DMS153 (cell line): ENCODE data around the gene DAPK2.
"Not testable (repeated sequence)": the region's sequence is repeated elsewhere in the genome, so short reads cannot be mapped to it uniquely, and the experiment has no call there.

Source experiments
- DNase-seq: peaks from one replicate; lab custom pipeline; 2025; lab: John Stamatoyannopoulos, UW

Gene DAPK2

DNA sequence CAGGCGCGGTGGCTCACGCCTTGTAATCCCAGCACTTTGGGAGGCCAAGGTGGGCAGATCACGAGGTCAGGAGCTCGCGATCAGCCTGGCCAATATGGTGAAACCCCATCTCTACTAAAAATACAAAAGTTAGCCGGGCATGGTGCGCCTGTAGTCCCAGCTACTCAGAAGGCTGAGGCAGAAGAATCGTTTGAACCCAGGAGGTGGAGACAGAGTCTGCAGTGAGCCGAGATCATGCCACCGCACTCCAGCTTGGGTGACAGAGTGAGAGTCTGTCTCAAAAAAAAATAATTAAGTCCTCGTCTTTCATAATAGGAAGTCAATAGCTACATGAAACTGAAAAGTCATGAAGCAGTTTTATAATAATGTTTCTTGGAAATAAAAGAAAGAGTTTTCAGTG, 7.4 kb upstream of the DAPK2 start:
- not testable (repeated sequence) for DNase-seq

DNA sequence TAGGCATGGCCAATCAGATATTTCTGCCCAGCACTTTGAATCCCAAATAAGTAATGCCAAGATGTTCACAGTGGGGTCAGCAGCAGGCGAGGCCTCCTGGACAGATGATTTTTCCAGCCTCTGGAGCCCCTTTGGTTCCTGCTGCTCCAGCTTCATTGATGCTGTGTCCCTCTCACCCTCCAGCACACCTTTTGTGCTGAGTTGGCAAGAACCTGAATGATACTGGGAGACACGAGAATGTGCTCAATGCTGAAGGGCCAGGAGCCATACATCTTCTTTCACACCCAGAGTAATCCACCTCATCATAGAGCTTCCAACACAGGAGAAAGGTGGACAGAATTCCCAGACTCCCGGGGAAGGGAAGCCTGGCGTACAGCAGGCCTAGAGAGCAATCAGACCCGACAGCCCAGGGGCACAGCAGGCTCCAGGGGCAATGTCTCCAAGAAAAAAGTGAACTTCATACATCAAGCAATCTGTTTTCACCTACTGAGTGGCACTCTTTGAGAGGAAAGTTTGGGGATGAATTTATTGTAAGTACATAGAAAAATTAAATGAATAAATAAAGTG, 6.7 kb upstream of the DAPK2 start:
- no peak for DNase-seq

DNA sequence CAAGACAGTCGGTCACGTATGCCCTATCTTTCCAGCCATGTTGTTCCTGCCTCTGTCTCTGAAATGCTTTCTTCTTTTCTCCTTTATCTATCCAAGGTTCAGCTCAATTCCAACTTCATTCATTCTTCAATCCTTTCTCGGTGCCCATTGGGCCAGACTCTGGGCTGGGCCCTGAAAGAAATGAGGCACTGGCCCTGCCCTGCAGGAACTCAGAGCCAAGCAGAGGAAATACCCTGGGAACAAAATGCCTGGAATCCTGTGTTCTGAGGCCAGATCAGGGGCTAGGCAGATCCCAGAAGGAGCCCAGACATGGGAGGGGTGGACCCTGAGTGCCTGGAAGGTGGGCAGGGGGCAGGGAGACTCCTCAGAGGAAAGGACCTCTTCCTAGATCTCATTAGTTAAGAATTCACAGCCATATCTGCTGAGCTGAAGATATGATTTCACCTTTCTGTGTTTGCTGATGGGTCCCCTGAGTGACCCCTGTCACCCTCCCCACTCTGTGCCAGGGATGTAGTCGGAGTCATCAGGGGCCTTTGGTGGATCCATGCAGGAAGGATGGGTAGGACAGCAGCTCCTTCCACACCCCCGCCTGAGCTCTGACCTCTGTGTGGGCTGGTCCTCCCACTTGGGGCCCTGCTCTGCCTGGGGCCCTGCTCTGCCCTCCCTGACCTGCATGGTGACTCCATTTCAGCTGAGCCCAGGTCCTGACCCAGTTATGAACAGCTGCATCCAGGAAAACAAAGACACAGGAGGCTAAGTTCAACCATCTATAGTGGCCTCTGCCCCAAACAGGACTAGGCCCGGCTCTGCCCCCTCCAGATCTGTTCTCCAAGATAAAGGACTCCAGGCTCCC, 5.3 kb upstream of the DAPK2 start:
- no peak for DNase-seq

DNA sequence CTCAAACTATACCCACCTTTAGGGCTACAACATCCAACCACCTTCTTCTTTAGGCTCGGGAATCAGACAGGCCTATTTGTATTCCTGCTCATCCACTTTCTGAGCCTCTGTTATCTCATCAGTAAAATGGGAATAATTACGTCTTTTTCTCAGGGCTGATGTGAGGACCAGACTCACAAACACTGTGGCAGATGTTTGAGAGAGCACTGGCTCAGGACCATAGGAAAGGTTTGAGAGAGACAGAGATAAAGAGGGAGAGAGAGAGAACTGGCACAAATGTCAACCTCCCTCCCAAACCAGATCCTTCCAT, 4.8 kb upstream of the DAPK2 start:
- no peak for DNase-seq

DNA sequence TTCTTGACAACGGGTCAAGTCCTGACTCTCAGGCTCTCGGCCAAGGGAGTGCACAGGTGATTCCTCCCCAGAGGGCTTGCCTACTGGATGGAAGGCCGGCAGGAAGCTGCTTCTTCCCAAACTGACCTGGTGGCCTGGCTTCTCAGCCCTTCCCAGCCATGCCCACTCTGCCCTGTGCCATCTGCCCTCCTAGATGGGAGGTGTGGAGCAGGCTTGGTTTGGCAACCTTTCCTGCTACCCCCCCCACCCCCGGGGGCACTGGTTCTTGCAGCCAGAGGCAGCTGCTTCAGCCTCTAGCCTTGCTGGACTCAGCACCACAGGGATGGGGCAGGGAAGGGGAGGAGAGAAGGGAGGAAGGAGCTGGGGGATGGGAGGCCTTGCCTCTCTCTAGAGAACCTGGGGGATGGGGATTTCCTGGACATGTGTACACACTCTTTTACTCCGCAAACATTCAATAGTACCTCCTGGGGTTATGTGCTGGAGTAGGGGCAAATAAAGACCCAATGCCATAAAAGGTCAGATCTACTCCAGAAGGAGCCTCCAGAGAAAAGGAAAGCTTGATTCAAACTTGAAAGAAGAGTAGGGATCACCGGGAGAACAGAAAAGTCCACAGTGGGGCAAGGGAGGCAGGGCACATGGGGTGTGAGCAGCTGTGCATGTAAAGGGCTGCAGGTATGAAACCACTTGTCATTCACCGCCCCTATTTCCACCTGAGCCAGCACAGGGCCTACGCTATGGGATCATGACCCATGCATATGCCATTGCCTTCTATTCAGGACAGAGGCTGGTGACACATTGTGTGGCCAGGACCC, 4.2 kb upstream of the DAPK2 start:
- DNase-seq, result peak; percentile 80

DNA sequence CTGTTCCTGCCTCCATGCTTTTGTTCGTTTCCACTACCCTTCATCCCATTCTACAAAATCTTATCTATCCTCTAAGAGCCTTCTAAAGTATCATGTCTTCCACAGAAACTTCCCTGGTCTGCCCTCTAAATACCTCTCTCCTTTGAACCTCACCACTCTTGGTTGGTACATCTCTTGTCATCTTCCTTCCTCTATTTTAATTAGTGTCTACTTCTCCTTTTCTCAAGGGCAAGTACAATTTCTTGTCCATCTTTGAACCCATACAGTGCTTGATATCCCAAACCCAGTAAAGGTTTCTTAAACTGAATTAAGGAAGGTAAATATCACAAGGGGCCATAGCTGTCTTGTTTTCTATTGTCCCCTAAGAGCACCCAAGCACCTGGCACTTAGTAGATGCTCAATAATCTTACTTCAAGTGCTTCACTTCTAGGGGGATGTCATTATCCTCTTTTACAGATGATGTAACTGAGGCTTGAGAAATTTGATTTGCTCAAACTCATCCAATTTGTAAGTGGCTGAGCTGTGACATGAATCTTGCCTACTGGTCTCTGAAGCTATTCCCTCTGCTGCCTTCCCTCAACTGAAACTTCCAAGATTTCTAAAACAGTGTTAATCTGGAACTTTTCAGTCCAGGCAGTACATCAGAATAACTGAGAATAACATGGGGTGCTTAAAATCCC, 2.6 kb upstream of the DAPK2 start:
- DNase-seq, result no peak

DNA sequence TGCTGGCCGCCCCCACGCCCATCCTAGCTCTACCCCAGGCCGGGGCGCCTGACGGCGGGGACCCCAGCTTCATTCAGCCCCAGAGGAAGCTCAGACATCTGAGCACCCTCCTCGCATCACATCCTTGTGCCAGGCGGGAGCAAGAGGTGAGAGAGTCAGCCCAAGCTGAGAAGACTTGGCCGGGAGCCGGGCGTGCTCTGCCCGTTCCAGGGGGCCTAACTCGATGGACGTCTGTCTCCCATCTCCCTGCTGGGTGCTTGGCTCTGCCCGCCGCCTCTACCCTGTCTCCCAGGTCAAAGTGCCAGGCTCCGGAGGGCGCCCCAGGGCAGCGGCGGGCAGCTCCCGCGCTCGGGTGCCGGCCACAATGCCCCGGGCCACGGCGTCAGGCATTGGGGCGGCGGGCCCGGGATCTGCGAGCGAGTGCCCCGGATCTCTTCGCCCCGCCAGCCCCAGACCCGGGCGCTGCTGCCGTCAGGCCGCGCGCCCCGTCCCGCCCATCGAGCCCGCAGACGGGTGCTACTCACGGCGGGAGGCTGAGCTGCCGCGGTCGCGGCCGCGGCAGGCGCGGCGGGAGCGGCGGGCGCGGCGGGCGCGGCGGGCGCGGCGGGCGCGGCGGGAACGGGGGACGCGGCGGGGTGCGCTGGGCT, 388 bp downstream of the DAPK2 start:
- DNase-seq, result no peak

DNA sequence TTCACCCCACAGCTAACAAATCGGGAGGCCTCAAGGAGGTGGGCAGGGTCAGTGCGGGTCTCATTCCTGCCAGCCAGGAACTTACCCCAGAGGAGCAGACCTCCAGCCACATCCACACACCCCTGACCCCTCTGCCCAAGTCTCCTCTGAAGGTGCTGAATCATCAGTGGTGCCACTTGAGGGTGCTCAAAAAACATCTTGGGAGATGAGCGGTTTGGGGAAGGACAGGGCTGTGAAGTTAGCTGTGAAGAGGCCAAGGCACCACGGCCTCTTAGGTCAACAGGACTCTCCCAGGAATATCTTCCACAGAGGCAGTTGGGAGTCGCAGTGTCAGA, 1.2 kb downstream of the DAPK2 start:
- DNase-seq, result no peak

DNA sequence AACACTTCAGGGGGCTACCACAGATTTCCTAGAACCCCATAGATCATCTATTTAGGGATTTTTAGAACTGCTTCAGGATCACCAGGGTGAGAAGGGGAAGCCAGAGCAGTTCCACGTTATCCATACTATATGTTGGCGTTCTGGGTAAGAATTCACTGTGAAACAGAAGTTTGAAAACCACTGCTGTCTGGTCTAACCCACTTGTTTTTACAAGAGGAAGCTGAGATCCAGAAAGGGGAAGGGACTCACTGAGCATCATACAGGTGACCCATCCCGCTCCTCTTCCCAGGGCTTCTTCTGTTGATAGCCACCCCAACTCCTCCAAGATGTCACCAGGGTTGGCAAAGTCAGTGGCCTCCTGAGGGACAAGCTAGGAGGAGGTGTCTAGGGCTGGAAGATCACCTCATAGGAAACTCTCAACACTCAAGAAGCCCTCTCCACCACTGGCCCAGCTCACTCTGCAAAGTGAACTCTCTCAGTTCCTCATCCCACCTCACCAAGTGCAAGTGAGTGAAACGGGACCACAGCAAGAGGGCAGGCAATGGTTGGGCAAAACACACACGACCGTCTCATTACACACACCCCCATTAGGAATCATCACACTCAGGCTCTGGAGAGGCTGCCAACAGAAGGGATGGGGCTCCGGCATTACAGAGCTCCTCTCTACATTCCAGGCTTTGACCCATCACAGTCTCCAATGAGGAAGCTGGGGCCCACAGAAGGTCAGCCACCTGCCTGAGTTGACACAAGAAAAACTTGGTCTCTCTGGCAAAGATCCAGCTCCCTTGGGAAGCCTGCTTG, 1.8 kb downstream of the DAPK2 start:
- DNase-seq, result no peak

DNA sequence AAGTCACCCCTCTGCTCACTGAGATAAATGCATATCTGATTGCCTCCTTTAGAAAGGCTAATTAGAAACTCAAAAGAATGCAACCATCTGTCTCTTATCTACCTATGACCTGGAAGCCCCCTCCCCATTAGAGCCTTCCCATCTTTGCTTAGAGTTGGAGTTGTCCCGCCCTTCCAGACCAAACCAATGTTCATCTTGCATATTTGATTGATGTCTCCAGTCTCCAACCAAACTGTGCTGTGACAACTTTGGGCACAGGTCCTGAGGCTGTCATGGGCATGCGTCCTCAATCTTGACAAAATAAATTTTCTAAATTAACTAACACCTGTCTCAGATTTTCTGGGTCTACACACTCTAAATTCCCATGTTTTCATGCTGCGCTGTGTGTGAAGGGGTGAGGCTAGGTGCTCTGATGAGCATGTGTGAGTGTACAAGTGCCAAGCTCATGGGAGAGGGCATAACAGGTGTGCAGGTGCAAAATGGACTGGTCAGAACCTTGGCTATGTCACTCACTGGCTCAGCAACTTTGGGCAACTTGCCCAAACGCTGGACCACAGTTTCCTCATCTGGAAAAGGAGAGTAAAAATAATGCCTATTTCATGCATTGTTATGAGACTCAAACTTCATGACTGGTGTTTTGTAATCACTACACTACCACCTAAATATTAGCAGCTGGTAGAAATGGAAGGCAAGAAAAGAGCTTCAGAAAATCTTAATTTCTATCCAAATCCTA, 7.2 kb downstream of the DAPK2 start:
- no peak for DNase-seq

DNA sequence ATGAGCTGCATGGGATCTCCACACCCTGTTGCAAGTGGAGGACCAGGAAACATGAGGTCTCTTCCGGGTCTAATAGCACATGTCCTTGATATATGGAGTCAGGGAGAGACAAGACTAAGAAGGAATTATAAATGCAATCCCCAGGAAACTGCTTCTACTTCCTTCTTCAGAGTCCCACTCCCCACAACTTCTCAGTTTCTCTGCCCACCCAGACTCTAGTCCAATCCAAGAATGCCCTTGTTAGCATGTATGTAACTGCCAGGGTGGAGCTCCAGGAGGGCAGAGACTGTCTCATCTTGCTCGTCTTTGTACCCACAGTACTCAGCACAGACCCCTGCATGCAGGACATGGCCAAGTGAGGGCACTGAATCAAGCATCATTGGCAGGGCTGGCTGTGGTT, 8.3 kb downstream of the DAPK2 start:
- no peak for DNase-seq

DNA sequence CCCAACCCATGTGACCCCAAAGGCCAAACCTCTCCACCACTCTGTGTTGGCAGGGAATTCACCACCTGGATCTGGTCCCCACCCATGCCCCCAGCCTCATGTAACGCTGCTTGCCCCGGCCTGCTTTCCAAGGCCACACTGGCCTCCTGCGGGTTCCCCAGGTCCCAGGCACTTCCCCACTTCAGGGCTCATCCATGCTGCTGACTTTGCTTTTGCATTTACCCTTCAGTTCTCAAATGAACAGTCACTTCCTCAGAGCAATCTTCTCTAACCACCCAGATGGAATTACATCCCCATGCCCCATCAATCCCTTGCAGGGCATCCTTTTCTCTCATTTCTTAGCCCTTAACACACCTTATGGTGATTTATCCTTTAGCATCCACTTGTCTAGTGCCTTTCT, 9.2 kb downstream of the DAPK2 start:
- DNase-seq, result no peak

DNA sequence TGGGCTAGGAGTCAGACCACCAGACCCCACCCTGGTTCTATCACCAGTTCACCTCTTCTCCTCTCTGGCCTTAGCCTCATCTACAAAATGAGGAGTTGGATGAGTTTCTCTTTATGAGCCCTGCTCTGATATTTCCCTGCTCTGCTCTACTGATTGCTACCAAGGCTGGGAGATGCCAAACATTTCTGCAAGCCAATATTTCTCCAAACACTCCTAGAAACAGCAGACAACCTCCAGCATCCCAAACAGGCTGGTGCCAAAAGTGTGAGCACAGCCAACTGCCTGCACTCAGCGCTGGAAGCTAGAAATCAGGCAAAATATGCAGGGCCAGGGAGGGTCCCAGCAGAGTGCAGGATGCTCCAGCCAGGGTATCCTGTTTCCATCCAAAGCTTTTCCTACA, 10.8 kb downstream of the DAPK2 start:
- no peak for DNase-seq

DNA sequence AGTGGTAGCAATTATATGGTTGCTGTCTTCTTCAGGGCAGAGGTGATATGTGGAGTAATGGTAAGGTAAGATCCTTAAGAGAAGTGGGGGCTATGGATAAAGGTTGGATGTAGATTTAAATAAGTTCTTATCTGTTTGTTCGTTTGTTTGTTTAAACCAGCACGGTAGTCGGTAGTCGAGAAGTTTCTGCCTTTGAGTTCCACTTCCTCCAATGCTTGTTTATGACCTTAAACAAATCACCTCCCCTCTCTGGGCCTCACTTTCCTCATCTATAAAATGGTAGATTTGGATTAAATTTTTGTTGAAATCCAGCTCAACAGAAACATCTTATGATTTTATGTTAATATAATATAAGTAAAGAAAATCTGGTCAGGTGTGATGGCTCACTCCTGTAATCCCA, 11.8 kb downstream of the DAPK2 start:
- DNase-seq, result no peak

DNA sequence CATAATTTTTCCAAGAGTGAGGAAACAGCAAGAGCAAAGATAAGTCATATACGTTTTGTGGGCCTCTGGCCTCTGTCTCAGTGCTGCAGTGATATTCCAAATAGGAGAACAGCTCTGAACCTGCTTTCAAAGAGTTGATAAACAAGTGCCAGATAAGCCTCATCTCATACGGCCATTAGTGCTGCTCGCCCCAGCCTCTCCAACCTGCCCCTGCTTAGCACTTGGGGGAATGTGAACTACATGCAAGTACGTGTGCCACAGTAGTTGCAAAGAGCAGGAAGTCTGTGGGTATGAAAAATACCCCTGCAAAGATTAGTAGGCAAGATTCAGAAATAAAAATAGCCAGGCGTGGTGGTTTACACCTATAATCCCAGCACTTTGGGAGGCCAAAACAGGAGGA, 14.0 kb downstream of the DAPK2 start:
- DNase-seq, result no peak

DNA sequence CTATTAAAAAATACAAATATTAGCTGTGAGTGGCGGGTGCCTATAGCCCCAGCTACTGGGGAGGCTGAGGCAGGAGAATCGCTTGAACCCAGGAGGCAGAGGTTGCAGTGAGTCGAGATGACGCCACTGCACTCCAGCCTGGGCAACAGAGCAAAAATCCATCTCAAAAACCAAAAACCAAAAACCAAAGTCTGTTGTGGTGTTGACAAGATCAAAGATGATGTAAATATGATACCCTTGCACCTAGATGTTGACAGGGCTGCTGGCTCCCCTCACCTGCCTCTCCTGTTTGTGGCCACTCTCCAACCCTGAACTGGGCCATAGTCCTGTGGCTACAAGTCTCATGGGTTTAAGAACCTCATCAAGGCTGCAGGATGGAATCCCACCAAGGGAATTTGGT, 16.2 kb downstream of the DAPK2 start:
- DNase-seq, result no peak

DNA sequence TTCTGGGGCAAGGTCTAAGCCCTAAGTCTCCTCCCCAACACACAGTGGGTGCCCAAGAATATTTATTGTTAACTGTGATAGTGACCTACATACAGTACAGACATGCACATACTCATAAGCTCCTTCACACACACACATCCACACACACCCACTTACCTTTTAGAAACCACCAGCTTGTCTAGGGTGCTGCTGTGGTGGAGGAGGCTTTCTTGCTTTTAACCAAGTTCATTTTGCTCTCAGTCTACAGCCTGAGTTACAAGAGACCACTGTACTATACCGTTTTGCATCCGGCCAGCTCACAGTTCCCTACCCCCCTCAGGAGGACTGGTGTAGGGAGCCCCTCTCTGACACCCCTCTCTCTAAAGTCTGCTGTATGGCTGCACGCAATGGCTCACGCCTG, 16.7 kb downstream of the DAPK2 start:
- DNase-seq, result no peak

DNA sequence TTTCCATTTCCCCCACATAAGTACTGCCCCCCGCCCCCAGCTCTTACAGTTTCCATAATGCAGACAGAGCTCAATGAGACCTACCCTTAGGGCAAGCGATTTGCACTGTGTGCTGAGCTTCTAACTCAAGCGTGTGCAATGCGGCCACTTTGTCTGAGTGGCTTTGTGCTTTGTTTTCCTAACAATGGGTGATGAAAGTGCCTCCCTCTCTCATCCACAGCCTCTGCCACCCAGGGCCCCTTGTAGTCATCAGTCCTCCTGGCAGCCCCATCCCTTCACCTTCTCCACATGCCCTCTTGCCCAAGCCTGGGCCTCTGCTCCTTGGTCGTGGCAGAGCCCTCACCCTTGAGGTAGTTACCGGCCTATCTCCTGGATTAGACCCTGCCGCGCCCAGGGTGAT, 17.2 kb downstream of the DAPK2 start:
- no peak for DNase-seq

DNA sequence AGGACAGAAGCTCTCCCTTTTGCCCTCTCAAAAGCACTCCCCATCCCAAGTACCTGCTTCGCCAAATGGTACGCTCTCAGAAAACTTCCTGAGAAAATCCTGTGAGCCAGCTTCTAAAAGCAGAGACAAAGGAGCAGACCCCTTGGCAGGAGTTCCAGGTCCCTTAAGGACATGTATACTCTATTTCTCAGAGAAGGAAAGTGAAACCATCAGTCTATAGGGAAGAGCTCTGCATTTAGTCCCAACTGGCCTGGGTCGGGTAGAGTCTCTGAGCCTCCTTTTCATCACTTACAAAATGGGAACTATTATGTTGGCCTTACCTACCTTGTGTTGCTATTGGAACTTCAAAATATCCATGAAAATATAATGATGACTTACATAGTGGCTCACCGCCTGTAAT, 19.7 kb downstream of the DAPK2 start:
- no peak for DNase-seq

DNA sequence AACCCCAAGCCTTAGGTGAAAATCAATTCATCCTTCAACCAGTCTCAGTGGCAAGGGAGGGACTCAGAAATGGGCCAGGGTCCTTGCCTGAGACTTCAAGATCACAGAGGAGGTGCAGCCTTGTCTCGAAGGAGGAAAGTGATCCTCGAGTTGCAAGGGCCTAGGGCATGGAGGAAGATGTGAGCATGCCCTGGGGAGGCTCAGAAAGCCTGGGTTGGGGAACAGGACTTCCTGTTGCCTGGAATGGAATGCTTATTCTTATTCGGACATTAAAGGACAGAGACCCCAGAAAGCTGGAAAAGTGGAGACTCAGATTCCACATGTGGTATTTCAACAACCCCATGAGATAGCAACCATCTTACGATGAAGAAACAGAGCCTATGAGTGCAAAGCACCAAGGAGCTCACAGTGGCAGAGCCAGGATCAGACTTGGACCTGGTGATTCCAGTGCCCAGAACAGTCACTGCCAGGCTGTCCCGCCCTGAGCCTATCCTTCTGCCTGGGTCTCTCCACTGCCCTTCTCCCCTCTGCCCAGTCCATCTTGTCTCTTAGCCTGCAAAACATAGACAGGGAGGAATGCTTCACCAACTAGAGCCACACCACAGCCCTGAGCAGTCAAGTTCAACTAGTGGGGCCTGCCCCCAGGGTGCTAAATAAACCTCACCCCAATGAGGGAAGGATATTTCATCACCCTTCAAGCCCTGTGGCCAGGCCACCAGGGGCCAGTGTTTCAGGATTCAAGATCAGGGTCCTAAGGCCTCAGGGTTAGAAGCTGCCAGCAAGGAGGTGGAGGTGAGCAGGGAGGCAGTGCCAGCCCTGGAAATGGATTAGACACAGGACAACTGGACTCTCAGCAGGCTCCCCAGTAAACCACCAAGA, 21.9 kb downstream of the DAPK2 start:
- no peak for DNase-seq
